Fibroblast of skin of scalp (primary cell): ENCODE data around the gene CUL4A.
"Not testable (repeated sequence)": the region's sequence is repeated elsewhere in the genome, so short reads cannot be mapped to it uniquely, and the experiment has no call there.

ENCODE experiments used
- DNase-seq: peaks from one replicate; pipeline ENCODE4 v3.0.0-alpha.2; 2013

Gene CUL4A

DNA sequence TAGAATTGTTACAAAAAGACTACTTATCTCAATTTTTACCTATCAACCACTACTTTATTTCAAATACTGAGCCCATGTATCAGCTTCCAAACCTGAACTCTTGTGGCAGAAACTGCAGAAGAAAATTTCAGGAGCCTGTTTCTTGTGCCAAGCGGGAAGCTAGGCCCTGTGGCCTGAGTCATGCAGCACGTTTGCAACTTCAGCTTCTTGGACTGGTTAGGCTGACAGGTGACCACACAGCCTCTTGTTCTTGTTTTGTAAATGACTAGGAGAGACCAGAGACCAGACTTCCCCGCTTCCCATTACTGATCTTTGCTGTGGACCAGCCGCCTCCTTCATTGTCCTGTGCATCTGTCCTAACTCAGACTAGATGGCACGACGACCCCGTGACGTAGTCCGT is 84.3 kb downstream of the CUL4A start:
- DNase-seq = no peak

DNA sequence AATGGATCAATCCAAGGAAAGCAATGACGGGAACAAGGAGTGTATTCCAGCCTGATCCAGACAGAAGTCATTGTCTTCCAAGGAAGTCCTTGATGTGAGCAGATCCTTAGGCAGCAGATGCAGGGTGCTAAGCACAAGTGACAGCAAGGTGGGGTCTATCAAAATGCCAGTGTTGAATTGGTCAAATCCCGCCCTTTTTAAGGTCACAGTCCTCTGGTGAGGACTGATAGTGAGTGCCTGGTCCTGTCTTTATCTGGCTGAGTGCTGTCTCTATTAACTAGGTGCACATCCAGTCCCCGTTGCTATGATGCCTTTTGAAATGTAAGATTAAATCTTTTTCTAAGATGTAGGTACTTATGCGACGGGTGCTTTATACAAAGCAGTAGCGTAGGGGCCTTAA is 86.4 kb downstream of the CUL4A start:
- DNase-seq = no peak

DNA sequence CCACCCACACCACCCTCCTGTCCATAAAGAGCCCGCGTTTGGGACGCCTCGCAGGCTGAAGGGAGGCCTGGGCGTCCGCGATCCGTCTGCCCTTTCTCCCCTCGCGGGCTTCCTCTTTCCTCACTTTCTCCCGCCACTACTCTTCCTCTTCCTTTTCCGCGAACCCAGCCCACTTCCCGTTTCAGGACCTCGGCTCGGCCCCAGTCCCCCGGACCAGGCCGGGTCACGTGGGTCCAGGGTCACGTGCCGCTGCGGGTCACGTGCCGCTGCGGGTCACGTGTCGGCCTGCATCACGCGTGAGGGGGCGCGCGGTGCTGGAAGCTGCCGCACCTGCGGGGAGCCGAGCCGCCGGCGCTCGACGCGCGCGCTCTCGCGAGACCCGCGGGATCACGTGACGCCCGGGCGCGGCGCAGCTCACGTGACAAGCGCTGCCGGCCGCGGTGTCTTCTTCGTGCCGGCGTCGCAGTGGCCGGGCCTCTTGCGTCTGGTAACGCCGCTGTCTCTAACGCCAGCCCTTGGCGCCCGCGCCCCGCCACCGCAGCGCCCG is 87.5 kb downstream of the CUL4A start, which contains the start of gene LAMP1:
Gene LAMP1, plus strand, starts transcription at position 417 of the 547 bp plus-strand sequence. CDS start 196 bp downstream, outside the sequence.
- DNase-seq = peak; percentile 99

DNA sequence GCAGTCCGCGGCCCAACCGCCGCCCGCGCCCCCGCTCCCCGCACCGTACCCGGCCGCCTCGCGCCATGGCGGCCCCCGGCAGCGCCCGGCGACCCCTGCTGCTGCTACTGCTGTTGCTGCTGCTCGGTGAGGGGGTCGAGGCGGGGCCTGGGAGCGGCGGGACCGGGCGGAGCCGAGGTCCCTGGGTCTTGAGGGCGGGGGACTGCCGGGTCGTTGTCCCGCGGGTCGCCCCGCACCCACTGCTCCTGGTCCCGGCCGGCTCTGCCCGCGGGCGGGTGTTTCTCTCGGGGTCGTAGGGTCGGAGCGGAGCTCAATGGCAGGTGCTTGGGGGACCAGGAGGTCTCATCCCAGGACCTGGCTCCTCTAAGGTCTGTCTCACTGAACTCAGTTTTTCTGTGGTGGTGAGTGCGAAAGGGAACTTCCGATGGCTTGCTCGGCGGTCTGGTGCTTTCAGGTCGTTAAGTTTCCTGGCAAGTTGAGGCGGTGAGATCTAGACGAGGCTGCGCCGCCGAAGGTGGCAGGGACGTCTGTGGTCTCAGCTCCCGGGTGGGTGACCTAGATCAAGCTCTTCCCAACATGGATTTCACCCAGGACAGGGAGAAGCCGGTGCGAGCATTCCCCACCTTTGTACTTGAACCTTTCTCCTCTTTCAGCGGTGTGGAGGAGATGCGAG is 88.1 kb downstream of the CUL4A start:
- no peak for DNase-seq

DNA sequence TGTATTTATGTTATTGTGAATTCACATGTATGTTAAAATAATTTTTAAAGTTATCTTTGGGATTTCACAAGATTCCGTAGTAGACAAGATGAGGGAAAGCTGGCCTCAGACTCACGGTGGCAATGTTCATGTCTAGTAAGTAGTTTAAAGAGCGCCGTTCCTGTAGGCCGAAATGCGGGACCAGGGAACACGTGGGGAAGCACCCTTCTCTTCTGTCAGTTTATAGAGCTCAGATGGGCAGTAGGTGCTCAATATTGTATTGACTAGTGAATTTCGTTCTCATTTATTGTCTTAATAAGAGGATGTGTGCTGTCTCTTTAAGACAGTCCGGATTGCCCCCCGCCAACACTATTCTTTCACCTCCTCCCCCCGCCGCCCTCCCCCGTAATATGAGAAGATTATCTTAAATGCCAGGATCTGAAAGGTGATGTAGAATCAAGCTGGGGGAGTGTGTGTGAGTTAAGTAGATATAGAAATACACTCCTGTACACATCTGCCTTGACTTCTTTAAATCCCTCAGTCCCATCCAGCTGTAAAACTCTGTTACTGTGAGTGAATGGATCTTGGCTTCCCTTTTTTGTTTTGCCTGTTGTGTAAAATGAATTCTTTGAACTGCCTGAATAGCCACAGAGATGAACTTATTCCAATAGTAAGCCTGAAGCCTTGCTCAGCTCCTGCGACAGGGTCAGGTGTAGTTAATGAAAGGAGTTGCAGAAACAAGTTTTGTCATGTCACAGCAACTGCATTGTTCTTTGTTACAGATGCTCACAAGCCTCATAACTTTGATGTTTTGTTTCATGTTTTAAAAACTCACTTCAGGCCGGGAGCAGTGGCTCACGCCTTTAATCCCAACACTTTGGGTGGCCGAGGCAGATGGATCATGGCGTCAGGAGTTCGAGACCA is 88.9 kb downstream of the CUL4A start:
- DNase-seq = no peak

DNA sequence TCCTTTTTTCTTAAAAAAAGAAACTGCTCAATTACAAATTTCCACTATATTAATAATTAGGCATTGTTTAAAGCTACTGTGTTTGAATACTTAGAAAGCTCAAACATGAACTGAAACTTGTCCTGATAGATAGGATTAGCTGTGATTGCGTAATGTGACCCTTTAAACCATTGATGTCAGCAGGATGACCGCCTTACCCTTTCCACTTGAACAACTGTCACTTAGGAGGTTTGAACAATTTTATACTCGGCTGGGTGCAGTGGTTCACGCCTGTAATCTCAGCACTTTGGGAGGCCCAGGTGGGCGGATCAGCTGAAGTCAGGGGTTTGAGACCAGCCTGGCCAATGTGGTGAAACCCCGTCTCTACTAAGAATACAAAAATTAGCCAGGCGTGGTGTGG is 90.5 kb downstream of the CUL4A start:
- no peak for DNase-seq

DNA sequence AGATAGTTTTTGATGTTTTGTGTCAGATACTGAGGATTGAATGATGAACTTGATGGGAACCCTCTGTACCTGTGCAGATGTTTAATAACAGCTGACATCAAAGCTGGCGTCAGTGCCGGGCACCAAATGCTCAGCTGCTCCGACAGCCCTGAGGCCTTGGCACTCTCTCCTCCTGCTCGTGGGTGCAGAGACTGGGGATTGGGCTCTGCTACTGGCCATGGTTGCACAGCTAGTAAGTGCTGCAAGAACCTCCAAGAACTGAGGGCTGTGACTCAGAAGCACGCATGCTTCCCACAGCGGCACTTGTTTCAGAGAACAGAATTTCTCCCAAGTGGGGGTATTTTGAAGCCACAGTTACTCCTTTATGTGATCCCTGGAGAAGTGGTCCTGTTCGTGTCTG is 93.6 kb downstream of the CUL4A start:
- DNase-seq = no peak

DNA sequence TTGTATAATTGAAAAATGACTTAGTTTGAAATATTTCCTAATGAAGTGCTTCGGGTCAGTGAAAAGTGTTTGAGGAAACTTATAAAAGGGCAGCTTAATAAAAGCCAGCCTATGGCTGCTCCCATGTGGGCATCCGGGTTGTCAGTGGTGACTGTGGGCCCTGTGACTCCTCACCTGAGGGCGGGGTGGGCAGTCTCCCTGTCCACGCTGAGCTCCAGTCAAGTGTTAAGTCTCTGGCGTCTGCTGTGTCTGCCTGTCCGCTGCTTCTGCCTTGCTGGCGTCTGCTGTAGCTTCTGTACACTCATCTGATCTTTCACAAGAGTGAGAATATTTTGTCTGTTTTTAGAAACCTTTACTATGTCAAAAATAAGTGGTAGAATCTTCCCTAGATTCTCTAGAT is 94.7 kb downstream of the CUL4A start:
- DNase-seq = no peak

DNA sequence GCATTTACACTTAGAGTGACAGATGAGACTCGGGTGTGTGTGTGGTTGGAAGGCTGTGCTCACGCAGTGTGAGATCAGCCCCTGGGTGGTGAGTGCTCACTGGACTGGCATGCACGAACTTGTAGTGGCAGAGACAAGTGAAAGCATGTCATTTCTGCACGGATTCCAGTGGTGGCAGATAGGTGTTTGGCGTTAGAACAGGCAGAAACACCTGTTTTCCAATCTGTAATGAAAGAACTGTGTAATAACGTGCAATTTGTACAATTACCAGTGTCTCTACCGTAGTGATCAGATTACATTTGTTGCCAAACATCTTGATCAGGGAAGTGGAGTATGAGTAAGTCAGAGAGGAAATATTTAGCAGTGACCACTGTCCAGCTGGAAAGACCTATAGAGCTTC is 95.8 kb downstream of the CUL4A start:
- peak; percentile 22 for DNase-seq

DNA sequence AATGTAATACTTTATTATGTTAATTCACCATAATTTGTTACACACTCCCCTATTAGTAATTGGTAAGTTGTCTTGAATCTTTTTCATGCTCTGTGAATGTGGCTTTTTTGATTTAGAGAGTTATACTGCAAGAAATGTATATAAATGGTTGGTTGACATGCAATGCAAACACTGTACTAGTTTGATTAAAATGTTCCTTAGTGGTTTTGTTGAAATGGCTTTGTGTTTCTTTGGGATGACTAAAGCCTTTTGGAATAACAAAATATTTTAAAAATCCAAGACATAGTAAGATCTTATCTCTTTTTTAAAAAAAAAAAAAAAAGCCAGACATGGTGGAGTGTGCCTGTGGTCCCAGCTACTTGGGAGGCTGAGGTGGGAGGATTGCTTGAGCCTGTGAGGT is 98.1 kb downstream of the CUL4A start:
- no peak for DNase-seq

DNA sequence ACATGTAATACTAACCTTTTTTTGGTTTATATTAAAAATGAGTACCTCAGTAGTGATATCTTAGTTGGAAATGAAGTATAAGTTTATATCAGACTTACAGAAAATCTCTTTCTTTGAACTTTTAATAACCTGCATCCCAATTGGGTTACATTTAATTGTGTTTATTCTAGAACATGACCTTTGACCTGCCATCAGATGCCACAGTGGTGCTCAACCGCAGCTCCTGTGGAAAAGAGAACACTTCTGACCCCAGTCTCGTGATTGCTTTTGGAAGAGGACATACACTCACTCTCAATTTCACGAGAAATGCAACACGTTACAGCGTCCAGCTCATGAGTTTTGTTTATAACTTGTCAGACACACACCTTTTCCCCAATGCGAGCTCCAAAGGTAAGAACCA is 100.1 kb downstream of the CUL4A start:
- no peak for DNase-seq

DNA sequence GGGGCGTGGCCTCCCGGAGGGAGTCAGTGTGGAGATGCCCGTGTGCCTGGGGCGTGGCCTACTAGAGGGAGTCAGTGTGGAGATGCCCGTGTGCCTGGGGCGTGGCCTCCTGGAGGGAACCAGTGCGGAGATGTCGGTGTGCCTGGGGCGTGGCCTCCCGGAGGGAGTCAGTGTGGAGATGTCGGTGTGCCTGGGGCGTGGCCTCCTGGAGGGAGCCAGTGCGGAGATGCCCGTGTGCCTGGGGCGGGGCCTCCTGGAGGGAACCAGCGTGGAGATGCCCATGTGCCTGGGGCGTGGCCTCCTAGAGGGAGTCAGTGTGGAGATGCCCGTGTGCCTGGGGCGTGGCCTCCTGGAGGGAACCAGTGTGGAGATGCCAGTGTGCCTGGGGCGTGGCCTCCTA is 104.7 kb downstream of the CUL4A start:
- not testable (repeated sequence) for DNase-seq

DNA sequence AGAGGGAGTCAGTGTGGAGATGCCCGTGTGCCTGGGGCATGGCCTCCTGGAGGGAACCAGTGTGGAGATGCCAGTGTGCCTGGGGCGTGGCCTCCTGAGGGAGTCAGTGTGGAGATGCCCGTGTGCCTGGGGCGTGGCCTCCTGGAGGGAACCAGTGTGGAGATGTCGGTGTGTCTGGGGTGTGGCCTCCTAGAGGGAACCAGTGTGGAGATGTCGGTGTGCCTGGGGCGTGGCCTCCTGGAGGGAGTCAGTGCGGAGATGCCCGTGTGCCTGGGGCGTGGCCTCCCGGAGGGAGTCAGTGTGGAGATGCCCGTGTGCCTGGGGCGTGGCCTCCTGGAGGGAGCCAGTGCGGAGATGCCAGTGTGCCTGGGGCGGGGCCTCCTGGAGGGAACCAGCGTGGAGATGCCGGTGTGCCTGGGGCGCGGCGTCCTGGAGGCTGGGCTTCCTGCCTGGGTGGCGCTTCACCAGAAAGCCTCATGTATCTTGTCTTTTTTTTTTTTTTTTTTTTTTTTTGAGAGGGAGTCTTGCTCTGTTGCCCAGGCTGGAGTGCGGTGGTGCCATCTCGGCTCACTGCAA is 105.6 kb downstream of the CUL4A start:
- DNase-seq = not testable (repeated sequence)

DNA sequence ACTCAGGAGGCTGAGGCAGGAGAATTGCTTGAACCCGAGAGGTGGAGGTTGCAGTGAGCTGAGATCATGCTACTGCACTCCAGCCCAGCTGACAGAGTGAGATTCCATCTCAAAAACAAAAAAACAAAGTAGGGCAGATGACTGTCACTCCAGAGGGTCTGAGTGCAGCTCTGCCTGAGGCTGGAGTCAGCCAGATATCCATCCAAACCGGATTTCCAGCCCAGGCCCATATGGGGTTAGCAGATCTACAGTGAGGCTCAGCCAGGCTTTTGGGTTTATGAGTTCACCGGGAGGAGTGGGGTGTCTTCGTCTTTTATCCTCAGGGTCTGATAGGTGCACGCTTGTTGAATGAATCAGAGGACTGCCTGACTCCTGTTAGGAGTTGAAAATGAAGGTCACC is 106.6 kb downstream of the CUL4A start:
- DNase-seq = no peak
